Measurements from ENCODE around the gene SF3B1.
"Not testable (repeated sequence)": the region's sequence is repeated elsewhere in the genome, so short reads cannot be mapped to it uniquely, and the experiment has no call there.

SF3B1 gene, protein sequence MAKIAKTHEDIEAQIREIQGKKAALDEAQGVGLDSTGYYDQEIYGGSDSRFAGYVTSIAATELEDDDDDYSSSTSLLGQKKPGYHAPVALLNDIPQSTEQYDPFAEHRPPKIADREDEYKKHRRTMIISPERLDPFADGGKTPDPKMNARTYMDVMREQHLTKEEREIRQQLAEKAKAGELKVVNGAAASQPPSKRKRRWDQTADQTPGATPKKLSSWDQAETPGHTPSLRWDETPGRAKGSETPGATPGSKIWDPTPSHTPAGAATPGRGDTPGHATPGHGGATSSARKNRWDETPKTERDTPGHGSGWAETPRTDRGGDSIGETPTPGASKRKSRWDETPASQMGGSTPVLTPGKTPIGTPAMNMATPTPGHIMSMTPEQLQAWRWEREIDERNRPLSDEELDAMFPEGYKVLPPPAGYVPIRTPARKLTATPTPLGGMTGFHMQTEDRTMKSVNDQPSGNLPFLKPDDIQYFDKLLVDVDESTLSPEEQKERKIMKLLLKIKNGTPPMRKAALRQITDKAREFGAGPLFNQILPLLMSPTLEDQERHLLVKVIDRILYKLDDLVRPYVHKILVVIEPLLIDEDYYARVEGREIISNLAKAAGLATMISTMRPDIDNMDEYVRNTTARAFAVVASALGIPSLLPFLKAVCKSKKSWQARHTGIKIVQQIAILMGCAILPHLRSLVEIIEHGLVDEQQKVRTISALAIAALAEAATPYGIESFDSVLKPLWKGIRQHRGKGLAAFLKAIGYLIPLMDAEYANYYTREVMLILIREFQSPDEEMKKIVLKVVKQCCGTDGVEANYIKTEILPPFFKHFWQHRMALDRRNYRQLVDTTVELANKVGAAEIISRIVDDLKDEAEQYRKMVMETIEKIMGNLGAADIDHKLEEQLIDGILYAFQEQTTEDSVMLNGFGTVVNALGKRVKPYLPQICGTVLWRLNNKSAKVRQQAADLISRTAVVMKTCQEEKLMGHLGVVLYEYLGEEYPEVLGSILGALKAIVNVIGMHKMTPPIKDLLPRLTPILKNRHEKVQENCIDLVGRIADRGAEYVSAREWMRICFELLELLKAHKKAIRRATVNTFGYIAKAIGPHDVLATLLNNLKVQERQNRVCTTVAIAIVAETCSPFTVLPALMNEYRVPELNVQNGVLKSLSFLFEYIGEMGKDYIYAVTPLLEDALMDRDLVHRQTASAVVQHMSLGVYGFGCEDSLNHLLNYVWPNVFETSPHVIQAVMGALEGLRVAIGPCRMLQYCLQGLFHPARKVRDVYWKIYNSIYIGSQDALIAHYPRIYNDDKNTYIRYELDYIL

GRCh38 chr2:197434541-197435513, at the start of gene SF3B1:
SF3B1 (minus strand) TSS chr2:197435028; CDS start chr2:197434999, 29 bp downstream.
- DNase-seq (peak; percentile 99), ATAC-seq (ENCODE audit: insufficient read depth, low read depth) (peak; percentile 91)
- H3K79me2 ChIP-seq (ENCODE audit: insufficient read depth, low read length) = peaks cover 68% of the 10 kb centered on the region
- H3K27me3 ChIP-seq (ENCODE audit: insufficient read depth, low read length, poor library complexity) = no peaks in the 10 kb centered on the region
- TF ChIP-seq, protein P1, sequence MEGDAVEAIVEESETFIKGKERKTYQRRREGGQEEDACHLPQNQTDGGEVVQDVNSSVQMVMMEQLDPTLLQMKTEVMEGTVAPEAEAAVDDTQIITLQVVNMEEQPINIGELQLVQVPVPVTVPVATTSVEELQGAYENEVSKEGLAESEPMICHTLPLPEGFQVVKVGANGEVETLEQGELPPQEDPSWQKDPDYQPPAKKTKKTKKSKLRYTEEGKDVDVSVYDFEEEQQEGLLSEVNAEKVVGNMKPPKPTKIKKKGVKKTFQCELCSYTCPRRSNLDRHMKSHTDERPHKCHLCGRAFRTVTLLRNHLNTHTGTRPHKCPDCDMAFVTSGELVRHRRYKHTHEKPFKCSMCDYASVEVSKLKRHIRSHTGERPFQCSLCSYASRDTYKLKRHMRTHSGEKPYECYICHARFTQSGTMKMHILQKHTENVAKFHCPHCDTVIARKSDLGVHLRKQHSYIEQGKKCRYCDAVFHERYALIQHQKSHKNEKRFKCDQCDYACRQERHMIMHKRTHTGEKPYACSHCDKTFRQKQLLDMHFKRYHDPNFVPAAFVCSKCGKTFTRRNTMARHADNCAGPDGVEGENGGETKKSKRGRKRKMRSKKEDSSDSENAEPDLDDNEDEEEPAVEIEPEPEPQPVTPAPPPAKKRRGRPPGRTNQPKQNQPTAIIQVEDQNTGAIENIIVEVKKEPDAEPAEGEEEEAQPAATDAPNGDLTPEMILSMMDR (IDR thresholded peaks at IDR 0.05; ENCODE audit: borderline replicate concordance, extremely low read depth, low read length, poor library complexity, severe bottlenecking) = no peak
- TF ChIP-seq EZH2 (IDR thresholded peaks at IDR 0.05; ENCODE audit: borderline replicate concordance, low read depth, low read length, severe bottlenecking) = no peak
- peak within 1 kb of the TSS; percentile 88 for H3K4me2 ChIP-seq (ENCODE audit: insufficient read depth, low read length)
- H3K4me3 ChIP-seq (ENCODE audit: low read depth in 1 of 2, low read length in 2 of 2) = peak within 1 kb of the TSS; percentile 87 to 93
- peak within 1 kb of the TSS; percentile 90 for H3K9ac ChIP-seq (ENCODE audit: low read depth, low read length)
- peaks cover 48% of the 10 kb centered on the region for H3K4me1 ChIP-seq (ENCODE audit: insufficient read depth, low read length)
- H4K20me1 ChIP-seq (ENCODE audit: insufficient read depth, low read length) = peaks cover 40% of the 10 kb centered on the region
- H3K27ac ChIP-seq (ENCODE audit: low read length) = peak within 1 kb of the TSS; percentile 97
- H3K36me3 ChIP-seq (ENCODE audit: insufficient read depth, low read length) = peaks cover 5% of the 10 kb centered on the region
- peak within 1 kb of the TSS; percentile 93 for H2AFZ ChIP-seq (ENCODE audit: low read depth, low read length)
- no peaks in the 10 kb centered on the region for H3K9me3 ChIP-seq (ENCODE audit: insufficient read depth, low read length, severe bottlenecking)

DNA sequence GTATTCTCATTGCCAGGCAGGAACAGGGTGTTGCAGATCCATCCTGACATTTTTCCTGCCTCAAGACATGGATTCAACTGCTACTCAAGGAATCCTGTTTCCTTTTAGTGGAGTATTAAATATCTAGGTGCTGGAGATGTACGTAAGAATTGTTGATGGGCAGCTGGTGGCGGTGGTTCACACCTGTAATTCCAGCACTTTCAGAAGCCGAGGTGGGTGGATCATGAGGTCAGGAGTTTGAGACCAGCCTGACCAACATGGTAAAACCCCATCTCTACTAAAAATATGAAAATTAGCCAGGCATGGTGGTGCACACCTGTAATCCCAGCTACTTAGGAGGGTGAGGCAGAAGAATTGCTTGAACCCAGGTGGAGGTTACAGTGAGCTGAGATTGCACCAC, 49.4 kb upstream of the SF3B1 start:
- not testable (repeated sequence) for DNase-seq; H3K27ac ChIP-seq (ENCODE audit: low read length); H2AFZ ChIP-seq (ENCODE audit: low read depth, low read length); H3K4me3 ChIP-seq (ENCODE audit: low read depth in 1 of 2, low read length in 2 of 2); H3K4me2 ChIP-seq (ENCODE audit: insufficient read depth, low read length); H3K27me3 ChIP-seq (ENCODE audit: insufficient read depth, low read length, poor library complexity); H3K79me2 ChIP-seq (ENCODE audit: insufficient read depth, low read length); H3K4me1 ChIP-seq (ENCODE audit: insufficient read depth, low read length); H4K20me1 ChIP-seq (ENCODE audit: insufficient read depth, low read length); H3K9ac ChIP-seq (ENCODE audit: low read depth, low read length); H3K9me3 ChIP-seq (ENCODE audit: insufficient read depth, low read length, severe bottlenecking); ATAC-seq (ENCODE audit: insufficient read depth, low read depth)
- peaks cover 42% of the 10 kb centered on the region for H3K36me3 ChIP-seq (ENCODE audit: insufficient read depth, low read length)

- Histone ChIP-seq H3K9me3 (ENCODE audit: insufficient read depth, low read length, severe bottlenecking) (peaks cover 5% of the 10 kb centered on the region), H3K4me1 (ENCODE audit: insufficient read depth, low read length) (no peaks in the 10 kb centered on the region), H4K20me1 (ENCODE audit: insufficient read depth, low read length) (no peaks in the 10 kb centered on the region), H3K27me3 (ENCODE audit: insufficient read depth, low read length, poor library complexity) (no peaks in the 10 kb centered on the region), H3K79me2 (ENCODE audit: insufficient read depth, low read length) (no peaks in the 10 kb centered on the region), H3K4me3 (ENCODE audit: low read depth in 1 of 2, low read length in 2 of 2) (no peak overlapping the region), H2AFZ (ENCODE audit: low read depth, low read length) (no peak overlapping the region), H3K36me3 (ENCODE audit: insufficient read depth, low read length) (peaks cover 34% of the 10 kb centered on the region), H3K27ac (ENCODE audit: low read length) (no peak overlapping the region), H3K9ac (ENCODE audit: low read depth, low read length) (no peak overlapping the region), H3K4me2 (ENCODE audit: insufficient read depth, low read length) (no peak overlapping the region)
- ATAC-seq (ENCODE audit: insufficient read depth, low read depth) = peak; percentile 13; the same call in 2 of the 3 replicates
- DNase-seq = no peak
- no peak for TF ChIP-seq EZH2 (IDR thresholded peaks at IDR 0.05; ENCODE audit: borderline replicate concordance, low read depth, low read length, severe bottlenecking)
- TF ChIP-seq, protein P1 (IDR thresholded peaks at IDR 0.05; ENCODE audit: borderline replicate concordance, extremely low read depth, low read length, poor library complexity, severe bottlenecking) = no peak
These were observed 45.6 kb upstream of the SF3B1 start for GRCh38 chr2:197480165-197481036.
